ENCODE results near the gene SDC4.

DNA sequence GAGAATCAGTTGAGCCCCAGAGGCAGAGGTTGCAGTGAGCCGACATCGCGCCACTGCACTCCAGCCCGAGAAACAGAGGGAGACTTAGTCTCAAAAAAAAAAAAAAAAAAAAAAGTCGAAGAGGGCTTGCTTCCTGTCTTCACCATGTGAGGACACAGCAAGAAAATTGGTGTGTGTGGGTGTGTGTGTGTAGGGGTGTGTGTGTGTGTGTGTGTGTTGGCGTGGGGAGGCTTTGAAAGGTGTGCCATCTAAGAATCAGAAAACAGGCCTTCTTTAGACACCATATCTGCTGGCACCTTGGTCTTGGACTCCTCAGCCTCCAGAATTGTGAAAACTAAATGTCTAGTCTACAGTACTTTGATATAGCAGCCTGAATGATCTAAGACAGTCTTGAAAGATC, 48.4 kb downstream of the SDC4 start:
- TF ChIP-seq CTCF (IDR thresholded peaks at IDR 0.05; ENCODE audit: low read depth, low read length) (no peak), POLR2A (IDR thresholded peaks at IDR 0.05; ENCODE audit: extremely low read depth, insufficient read length) (no peak)
